PC-3 (cell line): ENCODE results near the gene WDR81.

Experiments used
- CTCF ChIP-seq: fragments of 300-600 bp; sonication (generic); conservative IDR thresholded peaks from 2 replicates; pipeline ENCODE4 v1.5.1; 2017; ENCODE audit warnings: antibody characterized with exemption, low read depth, mild to moderate bottlenecking, low read length
- EZH2 ChIP-seq: fragments of 300-600 bp; sonication (generic); IDR thresholded peaks from one replicate; pipeline ENCODE4 v1.6.1; 2017; ENCODE audit warnings: antibody characterized with exemption, mild to moderate bottlenecking, low read length; ENCODE audit not compliant: unreplicated experiment
- EZH2phosphoT487 ChIP-seq: fragments of 300-600 bp; sonication (generic); IDR thresholded peaks from 2 replicates; pipeline ENCODE4 v1.6.1; 2018; ENCODE audit warnings: mild to moderate bottlenecking, antibody characterized with exemption, low read length, borderline replicate concordance

GRCh38 chr17:1783271-1783670 lies 58.8 kb downstream of the WDR81 start:
- TF ChIP-seq CTCF (no peak), EZH2phosphoT487 (no peak), EZH2 (no peak)
